ENCODE data around the gene RDH8.

RDH8 gene

GRCh38 chr19:10043286-10043927 is 30.1 kb downstream of the RDH8 start:
- ATAC-seq, result no peak

- ATAC-seq, result no peak
Observed at GRCh38 chr19:10044390-10044789, 31.1 kb downstream of the RDH8 start.

DNA sequence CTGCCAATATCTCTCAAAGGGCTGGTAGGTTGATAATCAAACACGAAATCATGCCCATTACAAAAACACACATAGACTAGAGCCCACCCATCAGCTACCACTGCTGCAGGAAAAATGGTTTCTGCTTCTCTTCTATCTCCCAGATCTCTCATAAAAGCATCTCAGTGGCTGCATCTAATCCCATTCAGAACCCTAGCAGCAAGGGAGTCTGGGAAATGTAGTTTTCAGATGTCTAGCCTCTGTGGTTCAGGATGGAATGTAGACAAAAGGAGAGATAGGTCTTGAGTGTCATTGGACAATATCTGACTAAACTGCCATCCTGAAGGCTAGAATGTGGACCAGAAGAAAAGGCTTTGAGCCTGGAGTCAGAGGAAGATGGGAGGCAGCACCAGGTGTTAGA is 32.1 kb downstream of the RDH8 start:
- ATAC-seq, result no peak

DNA sequence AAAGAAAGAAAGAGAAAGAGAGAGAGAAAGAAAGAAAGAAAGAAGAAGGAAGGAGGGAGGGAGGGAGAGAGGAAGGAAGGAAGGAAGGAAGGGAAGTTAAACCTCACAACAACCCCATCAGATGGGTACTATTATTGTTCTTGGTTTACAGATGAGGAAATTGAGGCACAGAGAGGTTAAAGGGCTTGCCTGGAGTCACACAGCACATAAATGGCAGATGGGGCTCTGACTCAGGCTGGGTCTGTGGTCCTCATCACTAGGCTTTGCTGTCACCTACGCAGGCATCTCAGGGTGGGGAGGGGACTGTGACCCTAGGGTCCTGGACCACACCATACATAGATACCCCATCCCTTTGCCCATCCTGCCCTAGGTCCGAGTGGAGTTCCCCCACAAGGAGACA is 36.3 kb downstream of the RDH8 start:
- ATAC-seq, result no peak

DNA sequence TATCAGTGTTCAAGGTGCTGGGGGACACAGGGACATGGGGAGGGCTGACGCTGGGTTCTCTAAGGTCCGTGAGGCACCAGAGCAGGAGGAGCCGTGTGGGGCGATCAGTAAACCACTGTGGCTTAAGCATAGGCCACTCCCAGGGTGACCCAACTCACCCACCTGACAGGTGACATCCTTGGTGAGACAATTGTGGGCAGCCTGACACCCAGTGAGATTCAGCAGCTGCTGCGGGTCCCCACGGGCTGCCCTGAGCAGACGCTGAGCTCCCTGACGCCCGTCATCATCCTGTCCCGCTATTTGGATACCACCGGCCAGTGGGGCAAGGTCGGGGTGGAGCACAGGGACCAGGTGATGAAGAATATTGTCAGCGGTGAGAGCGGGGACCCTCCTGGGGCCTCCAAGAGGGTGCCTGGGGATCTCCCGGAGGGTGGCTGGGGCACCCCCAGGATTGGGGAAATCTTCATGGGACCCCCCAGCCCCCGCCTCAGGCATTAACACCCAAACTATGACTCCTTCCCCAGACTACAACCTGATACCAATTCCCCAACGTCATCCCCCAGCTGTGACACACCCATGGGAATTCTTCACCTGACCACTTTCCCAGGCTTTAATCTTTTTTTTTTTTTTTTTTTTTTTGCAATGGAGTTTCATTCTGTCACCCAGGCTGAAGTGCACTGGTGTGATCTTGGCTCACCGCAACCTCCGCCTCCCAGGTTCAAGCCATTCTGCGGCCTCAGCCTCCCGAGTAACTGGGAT is 39.5 kb downstream of the RDH8 start:
- ATAC-seq, result no peak

GRCh38 chr19:10061717-10062310 is 48.5 kb downstream of the RDH8 start:
- no peak for ATAC-seq

GRCh38 chr19:10068205-10068604 is 54.9 kb downstream of the RDH8 start:
- no peak for ATAC-seq

GRCh38 chr19:10069046-10069445 is 55.8 kb downstream of the RDH8 start:
- no peak for ATAC-seq

- ATAC-seq, result no peak
Observed at GRCh38 chr19:10070730-10071446, 57.6 kb downstream of the RDH8 start.

Data from activated CD4-positive, CD25-positive, alpha-beta regulatory T cell treated with anti-CD3 and anti-CD28 coated beads, Interleukin-2, amount 50 U/mL, for 24 hours (primary cell).